Thyroid gland (tissue), 4 donors: ENCODE results near the gene VSTM2B. TPM values are rescaled to one million over a fixed set of nuclear protein-coding genes. Genes with fewer than 3 reads are reported as not detected.

ENCODE experiments used
- DNase-seq, 2 donors: peaks; one replicate each; pipeline ENCODE4 v3.0.0-alpha.2; 2019
- H3K27ac ChIP-seq, 3 donors: fragments of 200-600 bp; sonication (generic); 1 replicate in 2 of 3; 2 replicates in 1 of 3; pipeline ENCODE4 v1.5.1; 2016 to 2019; ENCODE audit warnings: mild to moderate bottlenecking in 1 of 3, moderate library complexity in 1 of 3
- H3K27me3 ChIP-seq: fragments of 200-600 bp; sonication (generic); one replicate; pipeline ENCODE4 v1.5.1; 2019
- H3K36me3 ChIP-seq, 2 donors: fragments of 200-600 bp; sonication (generic); one replicate each; pipeline ENCODE4 v1.5.1; 2016 to 2019
- H3K4me1 ChIP-seq, 2 donors: fragments of 200-600 bp; sonication (generic); one replicate each; pipeline ENCODE4 v1.5.1; 2017 to 2019
- H3K4me3 ChIP-seq, 3 donors: fragments of 200-600 bp; sonication (generic); replicated peaks in 1 of 3; 1 replicate in 2 of 3; 2 replicates in 1 of 3; pipeline ENCODE4 v1.5.1; 2016; ENCODE audit warnings: mild to moderate bottlenecking in 1 of 3
- H3K9me3 ChIP-seq: fragments of 200-600 bp; sonication (generic); one replicate; pipeline ENCODE4 v1.5.1; 2017
- CTCF ChIP-seq, 6 experiments: fragments of 200-600 bp in 3 of 6; fragments of 450-650 bp in 3 of 6; sonication (generic) in 3 of 6; IDR thresholded peaks; one replicate each; pipeline ENCODE4 v1.5.1; 2016 to 2019; ENCODE audit warnings: antibody characterized with exemption in 6 of 6, mild to moderate bottlenecking in 2 of 6, inconsistent platforms in 1 of 6, moderate library complexity in 1 of 6
- POLR2A ChIP-seq, 2 donors: fragments of 450-650 bp; IDR thresholded peaks; one replicate each; pipeline ENCODE4 v1.6.1; 2017; ENCODE audit warnings: antibody characterized with exemption in 2 of 2, mild to moderate bottlenecking in 2 of 2, moderate library complexity in 1 of 2
- WGBS, 2 donors: methylation state at CpG; one replicate each; pipeline ENCODE4 v1.1.5; 2017; 5-methylcytosine and 5-hydroxymethylcytosine counted together
- intact Hi-C: fragments of 100-400 bp; cut with DNase I; formaldehyde crosslinking; loops from one replicate; pipeline ENCODE4 v1.15.1; 2023
- total RNA-seq, 4 donors: library from RNA; depleted of rRNA; stranded (reverse); fragments of >200 nt; gene quantifications; one replicate each; pipeline ENCODE4 v1.2.3, GENCODE V29; 2016

Gene VSTM2B
- total RNA-seq, 4 donors from 2014 or later = not detected

- Histone ChIP-seq H3K4me1 (no peaks in the 10 kb centered on the region), H3K27ac (no peak overlapping the region), H3K4me3 (no peak overlapping the region), H3K9me3 (no peaks in the 10 kb centered on the region), H3K27me3 (no peaks in the 10 kb centered on the region), H3K36me3 (no peaks in the 10 kb centered on the region)
- no peak for DNase-seq
- 80 to 86% methylated on average over 16 of the region's 16 CpGs for WGBS, 2 donors
- intact Hi-C loops = no loop called here
- TF ChIP-seq POLR2A (IDR thresholded peaks at IDR 0.05) (no peak), CTCF (IDR thresholded peaks at IDR 0.05) (no peak)
Observed at GRCh38 chr19:29489172-29489951, 36.4 kb upstream of the VSTM2B start.

- H3K9me3 ChIP-seq = no peaks in the 10 kb centered on the region
Observed at GRCh38 chr19:29491491-29491890, 34.3 kb upstream of the VSTM2B start.

DNA sequence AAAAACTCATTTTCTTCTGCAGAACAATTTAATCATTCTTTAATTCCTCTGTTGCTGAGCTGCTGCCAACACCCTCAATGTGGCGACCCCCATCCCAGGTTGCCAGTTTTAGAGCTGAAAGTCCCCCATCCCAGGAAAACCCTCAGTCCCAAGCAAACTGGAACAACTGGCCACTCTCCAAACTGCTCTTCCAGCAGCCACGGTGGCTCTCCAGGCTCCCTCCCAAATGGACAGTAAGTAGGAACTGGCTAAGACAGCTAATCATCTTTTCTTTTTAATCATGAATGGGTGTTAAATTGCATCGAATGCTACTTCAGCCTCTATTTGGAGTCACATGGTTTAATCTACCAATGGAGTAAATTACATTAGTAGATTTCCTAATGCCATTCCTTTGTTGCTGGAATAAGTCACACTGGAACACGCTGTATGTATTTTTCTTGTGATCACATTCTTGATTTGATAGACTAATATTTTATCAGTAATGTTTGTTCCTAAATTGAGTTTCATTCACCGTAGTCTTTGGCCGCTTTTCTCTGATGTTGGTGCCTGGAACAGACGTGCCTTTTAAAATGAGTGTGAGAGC is 33.7 kb upstream of the VSTM2B start:
- Histone ChIP-seq H3K4me1 (no peaks in the 10 kb centered on the region), H3K27ac (no peak overlapping the region), H3K4me3 (no peak overlapping the region), H3K36me3 (no peaks in the 10 kb centered on the region), H3K27me3 (no peaks in the 10 kb centered on the region), H3K9me3 (no peaks in the 10 kb centered on the region)
- WGBS, 2 donors = 40 to 42% methylated on average over 7 of the region's 7 CpGs
- intact Hi-C loops = no loop called here
- TF ChIP-seq CTCF (IDR thresholded peaks at IDR 0.05) = no peak
- no peak for TF ChIP-seq POLR2A (IDR thresholded peaks at IDR 0.05)
- DNase-seq = no peak

More at GRCh38 chr19:29491491-29491890, 34.3 kb upstream of the VSTM2B start:
- Histone ChIP-seq H3K27me3 (no peaks in the 10 kb centered on the region), H3K4me3 (no peak overlapping the region), H3K27ac (no peak overlapping the region), H3K4me1 (no peaks in the 10 kb centered on the region), H3K36me3 (no peaks in the 10 kb centered on the region)
- no peak for DNase-seq
- 51 to 70% methylated on average over 3 of the region's 3 CpGs for WGBS, 2 donors
- TF ChIP-seq POLR2A (IDR thresholded peaks at IDR 0.05) = no peak
- no peak for TF ChIP-seq CTCF (IDR thresholded peaks at IDR 0.05)
- intact Hi-C loops = no loop called here

DNA sequence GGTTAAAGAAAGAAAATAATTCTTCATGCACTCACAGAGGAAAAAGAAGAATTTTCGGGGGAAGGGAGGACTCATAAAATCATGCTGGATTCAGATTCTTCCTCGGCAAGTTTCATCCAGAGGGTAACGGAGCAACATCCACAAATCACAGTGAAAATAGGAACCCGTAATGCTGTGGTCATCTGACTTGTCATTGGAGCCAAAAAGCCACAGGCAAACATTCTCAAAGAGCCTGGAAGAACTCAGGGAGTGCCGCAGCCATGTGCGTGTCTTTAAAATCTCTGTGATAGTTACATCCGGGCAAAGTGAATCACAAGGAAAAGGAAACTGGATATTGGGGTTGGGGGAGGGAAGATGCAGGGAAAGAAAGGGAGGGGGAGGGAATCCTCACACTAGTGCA is 33.0 kb upstream of the VSTM2B start:
- DNase-seq = no peak
- no peak overlapping the region for H3K27ac ChIP-seq
- no peaks in the 10 kb centered on the region for H3K9me3 ChIP-seq
- H3K27me3 ChIP-seq = no peaks in the 10 kb centered on the region
- no peak overlapping the region for H3K4me3 ChIP-seq
- WGBS, 2 donors = 14 to 20% methylated on average over 7 of the region's 7 CpGs
- intact Hi-C loops = no loop called here
- no peaks in the 10 kb centered on the region for H3K4me1 ChIP-seq
- no peaks in the 10 kb centered on the region for H3K36me3 ChIP-seq
- no peak for TF ChIP-seq POLR2A (IDR thresholded peaks at IDR 0.05)
- TF ChIP-seq CTCF (IDR thresholded peaks at IDR 0.05) = no peak

- intact Hi-C loops = no loop called here
- Histone ChIP-seq H3K4me1 (no peaks in the 10 kb centered on the region), H3K9me3 (no peaks in the 10 kb centered on the region), H3K4me3 (no peak overlapping the region), H3K27ac (no peak overlapping the region), H3K27me3 (no peaks in the 10 kb centered on the region), H3K36me3 (no peaks in the 10 kb centered on the region)
- WGBS, 2 donors = 85 to 87% methylated on average over 4 of the region's 4 CpGs
- no peak for DNase-seq
- TF ChIP-seq CTCF (IDR thresholded peaks at IDR 0.05) (no peak), POLR2A (IDR thresholded peaks at IDR 0.05) (no peak)
Observed at GRCh38 chr19:29495091-29495490, 30.7 kb upstream of the VSTM2B start.
